ENCODE measurements around the gene ATP1B1. TPM values are rescaled to one million over a fixed set of nuclear protein-coding genes. Genes with fewer than 3 reads are reported as not detected.

The ATP1B1 gene
- total and polyA plus RNA-seq, 9 of the 15 experiments (the other 6 are each of a cell fraction or from before 2014, with no cell fraction given) = 0.76 to 3.0 (median 1.7) TPM

DNA sequence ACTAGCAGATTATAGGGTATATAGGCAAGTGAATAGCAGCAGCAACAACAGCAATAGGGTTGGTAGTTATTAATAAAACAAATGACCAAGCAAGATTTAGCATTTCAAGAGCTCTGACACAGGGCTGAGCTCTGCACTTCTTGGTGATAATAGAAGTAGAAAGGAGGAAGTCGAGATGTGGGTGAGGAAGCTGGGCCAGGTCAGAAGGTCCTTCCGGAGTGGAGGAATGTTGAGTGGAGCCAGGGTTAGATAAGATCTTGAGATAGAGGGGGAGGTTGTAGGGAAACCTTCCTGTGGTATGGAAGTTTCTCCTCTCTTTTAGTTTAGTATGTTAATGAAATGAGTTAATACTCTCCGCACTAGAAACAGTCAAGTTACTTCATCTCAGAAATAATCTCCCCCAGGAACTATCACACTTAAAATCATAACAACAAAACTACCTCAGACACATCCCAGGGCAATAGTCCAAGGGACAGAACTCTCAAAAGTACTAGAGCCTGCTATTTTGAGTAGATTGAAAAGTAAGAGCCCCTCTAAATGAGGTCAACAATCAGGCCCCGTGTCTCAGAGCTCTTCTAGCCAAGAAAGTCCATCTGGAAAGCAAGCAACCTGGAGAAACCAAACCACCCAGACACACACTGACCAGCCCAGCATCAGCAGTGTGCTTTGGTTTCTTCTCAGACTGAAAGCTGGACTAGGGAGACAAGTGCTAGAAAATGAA lies 45.4 kb upstream of the ATP1B1 start (continued):
- TF ChIP-seq ZNF197 (CRISPR knock-in tag; IDR thresholded peaks at IDR 0.05; ENCODE audit: low read depth) = peak; percentile 26; the same call in 1 of the 2 replicates
- TF ChIP-seq, protein P1, sequence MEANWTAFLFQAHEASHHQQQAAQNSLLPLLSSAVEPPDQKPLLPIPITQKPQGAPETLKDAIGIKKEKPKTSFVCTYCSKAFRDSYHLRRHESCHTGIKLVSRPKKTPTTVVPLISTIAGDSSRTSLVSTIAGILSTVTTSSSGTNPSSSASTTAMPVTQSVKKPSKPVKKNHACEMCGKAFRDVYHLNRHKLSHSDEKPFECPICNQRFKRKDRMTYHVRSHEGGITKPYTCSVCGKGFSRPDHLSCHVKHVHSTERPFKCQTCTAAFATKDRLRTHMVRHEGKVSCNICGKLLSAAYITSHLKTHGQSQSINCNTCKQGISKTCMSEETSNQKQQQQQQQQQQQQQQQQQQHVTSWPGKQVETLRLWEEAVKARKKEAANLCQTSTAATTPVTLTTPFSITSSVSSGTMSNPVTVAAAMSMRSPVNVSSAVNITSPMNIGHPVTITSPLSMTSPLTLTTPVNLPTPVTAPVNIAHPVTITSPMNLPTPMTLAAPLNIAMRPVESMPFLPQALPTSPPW (CRISPR knock-in tag; IDR thresholded peaks at IDR 0.05) = peak; percentile 40; the same call in 1 of the 2 replicates
- TF ChIP-seq, protein P2, sequence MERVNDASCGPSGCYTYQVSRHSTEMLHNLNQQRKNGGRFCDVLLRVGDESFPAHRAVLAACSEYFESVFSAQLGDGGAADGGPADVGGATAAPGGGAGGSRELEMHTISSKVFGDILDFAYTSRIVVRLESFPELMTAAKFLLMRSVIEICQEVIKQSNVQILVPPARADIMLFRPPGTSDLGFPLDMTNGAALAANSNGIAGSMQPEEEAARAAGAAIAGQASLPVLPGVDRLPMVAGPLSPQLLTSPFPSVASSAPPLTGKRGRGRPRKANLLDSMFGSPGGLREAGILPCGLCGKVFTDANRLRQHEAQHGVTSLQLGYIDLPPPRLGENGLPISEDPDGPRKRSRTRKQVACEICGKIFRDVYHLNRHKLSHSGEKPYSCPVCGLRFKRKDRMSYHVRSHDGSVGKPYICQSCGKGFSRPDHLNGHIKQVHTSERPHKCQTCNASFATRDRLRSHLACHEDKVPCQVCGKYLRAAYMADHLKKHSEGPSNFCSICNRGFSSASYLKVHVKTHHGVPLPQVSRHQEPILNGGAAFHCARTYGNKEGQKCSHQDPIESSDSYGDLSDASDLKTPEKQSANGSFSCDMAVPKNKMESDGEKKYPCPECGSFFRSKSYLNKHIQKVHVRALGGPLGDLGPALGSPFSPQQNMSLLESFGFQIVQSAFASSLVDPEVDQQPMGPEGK (CRISPR knock-in tag; IDR thresholded peaks at IDR 0.05; ENCODE audit: borderline replicate concordance) = no peak
- TF ChIP-seq, protein P3, sequence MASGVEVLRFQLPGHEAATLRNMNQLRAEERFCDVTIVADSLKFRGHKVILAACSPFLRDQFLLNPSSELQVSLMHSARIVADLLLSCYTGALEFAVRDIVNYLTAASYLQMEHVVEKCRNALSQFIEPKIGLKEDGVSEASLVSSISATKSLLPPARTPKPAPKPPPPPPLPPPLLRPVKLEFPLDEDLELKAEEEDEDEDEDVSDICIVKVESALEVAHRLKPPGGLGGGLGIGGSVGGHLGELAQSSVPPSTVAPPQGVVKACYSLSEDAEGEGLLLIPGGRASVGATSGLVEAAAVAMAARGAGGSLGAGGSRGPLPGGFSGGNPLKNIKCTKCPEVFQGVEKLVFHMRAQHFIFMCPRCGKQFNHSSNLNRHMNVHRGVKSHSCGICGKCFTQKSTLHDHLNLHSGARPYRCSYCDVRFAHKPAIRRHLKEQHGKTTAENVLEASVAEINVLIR (CRISPR knock-in tag; IDR thresholded peaks at IDR 0.05) = no peak
- no peak for TF ChIP-seq PTBP1 (IDR thresholded peaks at IDR 0.05; ENCODE audit: low read depth, low read length)
- no peak for TF ChIP-seq NCOA1 (IDR thresholded peaks at IDR 0.05; ENCODE audit: low read depth)
- peak in 1 of 2 experiments; percentile 57; a peak in 1 of 4 replicates for TF ChIP-seq RCOR1 (IDR thresholded peaks at IDR 0.05; ENCODE audit: borderline replicate concordance in 1 of 2, low read depth in 2 of 2, low read length in 2 of 2)
- TF ChIP-seq, protein P4, sequence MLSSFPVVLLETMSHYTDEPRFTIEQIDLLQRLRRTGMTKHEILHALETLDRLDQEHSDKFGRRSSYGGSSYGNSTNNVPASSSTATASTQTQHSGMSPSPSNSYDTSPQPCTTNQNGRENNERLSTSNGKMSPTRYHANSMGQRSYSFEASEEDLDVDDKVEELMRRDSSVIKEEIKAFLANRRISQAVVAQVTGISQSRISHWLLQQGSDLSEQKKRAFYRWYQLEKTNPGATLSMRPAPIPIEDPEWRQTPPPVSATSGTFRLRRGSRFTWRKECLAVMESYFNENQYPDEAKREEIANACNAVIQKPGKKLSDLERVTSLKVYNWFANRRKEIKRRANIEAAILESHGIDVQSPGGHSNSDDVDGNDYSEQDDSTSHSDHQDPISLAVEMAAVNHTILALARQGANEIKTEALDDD (IDR thresholded peaks at IDR 0.05) = peak; percentile 50; the same call in 1 of the 2 replicates
- no peak for TF ChIP-seq HSF4 (CRISPR knock-in tag; IDR thresholded peaks at IDR 0.05; ENCODE audit: borderline replicate concordance)
- no peak for TF ChIP-seq KLF1 (tag; IDR thresholded peaks at IDR 0.05)
- TF ChIP-seq RBM25 (IDR thresholded peaks at IDR 0.05; ENCODE audit: low read depth, low read length, severe bottlenecking) = no peak
- TF ChIP-seq, protein P5, sequence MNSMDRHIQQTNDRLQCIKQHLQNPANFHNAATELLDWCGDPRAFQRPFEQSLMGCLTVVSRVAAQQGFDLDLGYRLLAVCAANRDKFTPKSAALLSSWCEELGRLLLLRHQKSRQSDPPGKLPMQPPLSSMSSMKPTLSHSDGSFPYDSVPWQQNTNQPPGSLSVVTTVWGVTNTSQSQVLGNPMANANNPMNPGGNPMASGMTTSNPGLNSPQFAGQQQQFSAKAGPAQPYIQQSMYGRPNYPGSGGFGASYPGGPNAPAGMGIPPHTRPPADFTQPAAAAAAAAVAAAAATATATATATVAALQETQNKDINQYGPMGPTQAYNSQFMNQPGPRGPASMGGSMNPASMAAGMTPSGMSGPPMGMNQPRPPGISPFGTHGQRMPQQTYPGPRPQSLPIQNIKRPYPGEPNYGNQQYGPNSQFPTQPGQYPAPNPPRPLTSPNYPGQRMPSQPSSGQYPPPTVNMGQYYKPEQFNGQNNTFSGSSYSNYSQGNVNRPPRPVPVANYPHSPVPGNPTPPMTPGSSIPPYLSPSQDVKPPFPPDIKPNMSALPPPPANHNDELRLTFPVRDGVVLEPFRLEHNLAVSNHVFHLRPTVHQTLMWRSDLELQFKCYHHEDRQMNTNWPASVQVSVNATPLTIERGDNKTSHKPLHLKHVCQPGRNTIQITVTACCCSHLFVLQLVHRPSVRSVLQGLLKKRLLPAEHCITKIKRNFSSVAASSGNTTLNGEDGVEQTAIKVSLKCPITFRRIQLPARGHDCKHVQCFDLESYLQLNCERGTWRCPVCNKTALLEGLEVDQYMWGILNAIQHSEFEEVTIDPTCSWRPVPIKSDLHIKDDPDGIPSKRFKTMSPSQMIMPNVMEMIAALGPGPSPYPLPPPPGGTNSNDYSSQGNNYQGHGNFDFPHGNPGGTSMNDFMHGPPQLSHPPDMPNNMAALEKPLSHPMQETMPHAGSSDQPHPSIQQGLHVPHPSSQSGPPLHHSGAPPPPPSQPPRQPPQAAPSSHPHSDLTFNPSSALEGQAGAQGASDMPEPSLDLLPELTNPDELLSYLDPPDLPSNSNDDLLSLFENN (IDR thresholded peaks at IDR 0.05; ENCODE audit: low read depth in 2 of 2, low read length in 2 of 2) = no peak
